Ectodermal cell (in vitro differentiated cells): ENCODE results near the gene PITX3.

Experiments used
- H3K27ac ChIP-seq: 2 replicates; pipeline ENCODE4 v1.7.0; 2013; ENCODE audit warnings: mild to moderate bottlenecking, low read depth, low read length; ENCODE audit not compliant: insufficient read depth, poor library complexity, severe bottlenecking
- H3K27me3 ChIP-seq: 2 replicates; pipeline ENCODE4 v1.7.0; 2013; ENCODE audit warnings: mild to moderate bottlenecking, low read length; ENCODE audit not compliant: insufficient read depth, control insufficient read depth, poor library complexity, severe bottlenecking
- H3K36me3 ChIP-seq: one replicate; pipeline ENCODE4 v1.7.0; 2013; ENCODE audit warnings: low read length; ENCODE audit not compliant: control insufficient read depth, insufficient read depth
- H3K4me1 ChIP-seq: one replicate; pipeline ENCODE4 v1.7.0; 2013; ENCODE audit warnings: low read length; ENCODE audit not compliant: control insufficient read depth, insufficient read depth
- H3K4me3 ChIP-seq: 2 replicates; pipeline ENCODE4 v1.7.0; 2013; ENCODE audit warnings: low read depth, low read length, control low read depth; ENCODE audit not compliant: insufficient read depth
- H3K9me3 ChIP-seq: 2 replicates; pipeline ENCODE4 v1.7.0; 2013; ENCODE audit warnings: mild to moderate bottlenecking, low read length, moderate library complexity; ENCODE audit not compliant: control insufficient read depth
- WGBS, 2 experiments: methylation state at CpG; one replicate each; pipeline ENCODE4 v1.1.7; 2013; ENCODE audit warnings: missing lambda C conversion rate in 2 of 2; 5-methylcytosine and 5-hydroxymethylcytosine counted together

PITX3 gene

DNA sequence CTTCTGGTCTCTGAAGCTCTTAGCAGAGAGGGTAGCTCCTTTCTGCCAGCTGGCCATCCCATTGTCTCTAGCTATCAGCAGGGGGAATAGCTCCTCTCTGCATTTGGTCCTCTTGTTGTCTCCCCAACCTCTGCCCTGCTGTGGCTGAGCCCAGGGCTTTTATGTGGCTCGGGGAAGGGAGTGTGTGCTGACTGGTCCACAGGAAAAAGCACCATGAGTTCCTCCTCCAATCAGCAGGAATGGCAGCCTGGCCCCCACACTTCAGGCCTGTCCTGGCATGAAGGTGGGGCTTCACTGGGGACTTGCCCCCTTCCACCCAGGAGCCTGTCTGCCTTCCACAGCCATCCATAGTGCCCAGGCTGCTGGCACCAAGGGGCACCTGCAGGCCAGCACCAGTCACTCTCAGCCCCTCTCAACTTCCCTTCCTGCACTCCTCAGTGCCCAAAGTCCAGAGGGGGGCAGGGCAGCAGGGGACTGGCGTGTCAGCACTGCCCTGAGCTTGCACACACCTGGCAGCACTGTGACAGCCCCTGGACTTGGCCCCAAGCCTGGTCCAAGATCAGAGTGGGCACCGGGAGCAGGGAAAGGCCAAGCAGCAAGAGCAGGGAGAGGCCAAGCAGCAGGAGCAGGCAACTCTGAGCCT, 52.9 kb downstream of the PITX3 start:
- 69 to 74% methylated on average over 3 of the region's 3 CpGs for WGBS, 2 experiments
- no peak overlapping the region for H3K27ac ChIP-seq
- no peaks in the 10 kb centered on the region for H3K36me3 ChIP-seq

DNA sequence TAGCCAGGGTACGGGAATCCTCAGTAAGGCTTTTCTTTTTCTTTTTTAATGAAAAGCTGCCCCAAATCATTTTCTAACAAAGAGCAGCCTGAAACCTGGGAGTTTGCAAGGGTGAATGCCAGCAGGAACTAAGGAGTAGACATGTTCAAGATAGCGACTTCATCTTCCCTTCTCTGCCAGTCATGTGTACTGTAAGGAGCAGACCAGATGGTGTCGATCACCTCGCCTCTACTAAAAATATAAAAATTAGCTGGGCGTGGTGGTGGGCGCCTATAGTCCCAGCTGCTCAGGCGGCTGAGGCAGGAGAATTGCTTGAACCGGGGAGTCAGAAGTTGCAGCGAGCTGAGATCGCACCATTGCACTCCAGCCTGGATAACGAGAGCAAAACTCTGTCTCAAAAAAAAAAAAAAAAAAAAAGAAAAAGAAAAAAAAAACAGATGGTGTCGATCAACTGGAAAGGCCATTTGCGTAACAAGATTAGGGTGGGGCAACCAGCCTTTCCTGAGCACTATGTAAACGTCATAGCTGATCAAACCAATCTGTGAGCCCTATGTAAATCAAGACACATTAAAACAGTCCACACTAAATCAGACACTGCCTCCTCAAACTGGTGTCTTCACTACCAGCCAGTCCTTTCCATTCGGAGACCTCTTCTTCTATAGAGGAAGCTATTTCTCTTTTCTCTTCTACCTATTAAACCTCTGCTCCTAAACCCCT, 55.3 kb downstream of the PITX3 start:
- WGBS, 2 experiments, result 84 to 90% methylated on average over 14 to 15 of the region's 15 CpGs
- H3K27ac ChIP-seq, result no peak overlapping the region
- no peaks in the 10 kb centered on the region for H3K9me3 ChIP-seq
- H3K4me3 ChIP-seq, result no peak overlapping the region
- no peaks in the 10 kb centered on the region for H3K27me3 ChIP-seq
- no peaks in the 10 kb centered on the region for H3K4me1 ChIP-seq
- H3K36me3 ChIP-seq, result no peaks in the 10 kb centered on the region

More for the DNA sequence above, 52.9 kb downstream of the PITX3 start:
- Histone ChIP-seq H3K9me3 (no peaks in the 10 kb centered on the region), H3K4me3 (no peak overlapping the region), H3K4me1 (no peaks in the 10 kb centered on the region), H3K27me3 (no peaks in the 10 kb centered on the region)

DNA sequence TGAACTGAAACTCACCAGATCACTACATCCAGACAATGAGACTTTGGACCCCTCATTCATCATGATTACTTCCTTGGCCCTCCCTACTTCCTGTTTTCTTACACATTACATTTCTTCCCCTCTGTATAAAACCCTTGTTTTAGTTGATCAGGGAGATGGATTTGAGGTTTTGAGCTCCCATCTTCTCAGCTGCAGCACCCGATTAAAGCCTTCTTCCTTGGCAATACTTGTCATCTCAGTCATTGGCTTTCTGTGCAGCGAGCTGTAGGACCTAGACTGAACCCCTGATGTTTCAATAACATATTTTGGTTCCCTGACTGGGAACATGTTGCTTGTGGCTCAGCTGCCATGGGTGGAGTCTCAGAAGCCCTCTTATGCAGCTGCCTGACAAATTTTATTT, 56.0 kb downstream of the PITX3 start:
- no peaks in the 10 kb centered on the region for H3K36me3 ChIP-seq
- H3K4me3 ChIP-seq, result no peak overlapping the region
- no peaks in the 10 kb centered on the region for H3K27me3 ChIP-seq
- H3K27ac ChIP-seq, result no peak overlapping the region
- 69 to 78% methylated on average over 2 of the region's 2 CpGs for WGBS, 2 experiments
- H3K9me3 ChIP-seq, result no peaks in the 10 kb centered on the region
- no peaks in the 10 kb centered on the region for H3K4me1 ChIP-seq

DNA sequence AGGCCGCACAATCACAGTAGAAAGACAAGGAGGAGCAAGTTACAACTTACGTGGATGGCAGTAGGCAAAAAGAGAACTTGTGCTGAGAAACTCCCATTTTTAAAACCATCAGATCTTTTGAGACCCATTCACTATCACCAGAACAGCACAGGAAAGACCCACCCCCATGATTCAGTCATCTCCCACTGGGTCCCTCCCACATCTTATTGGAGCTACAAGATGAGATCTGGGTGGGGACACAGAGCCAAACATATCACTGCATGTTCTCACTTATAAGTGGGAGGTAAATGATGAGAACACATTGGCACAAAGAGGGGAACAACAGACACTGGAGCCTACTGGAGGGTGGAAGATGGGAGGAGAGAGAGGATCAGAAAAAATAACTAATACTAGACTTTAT, 56.7 kb downstream of the PITX3 start:
- 80 to 82% methylated on average over 2 of the region's 2 CpGs for WGBS, 2 experiments
- no peaks in the 10 kb centered on the region for H3K36me3 ChIP-seq
- no peaks in the 10 kb centered on the region for H3K27me3 ChIP-seq
- no peaks in the 10 kb centered on the region for H3K9me3 ChIP-seq
- H3K4me3 ChIP-seq, result no peak overlapping the region
- H3K27ac ChIP-seq, result no peak overlapping the region
- H3K4me1 ChIP-seq, result no peaks in the 10 kb centered on the region
